Measurements from ENCODE around the gene ALOX15B.
A peak's percentile ranks its signal among the peaks of the same experiment; 100 is the strongest.
"Not testable (repeated sequence)": the region's sequence is repeated elsewhere in the genome, so short reads cannot be mapped to it uniquely, and the experiment has no call there.

ALOX15B gene

DNA sequence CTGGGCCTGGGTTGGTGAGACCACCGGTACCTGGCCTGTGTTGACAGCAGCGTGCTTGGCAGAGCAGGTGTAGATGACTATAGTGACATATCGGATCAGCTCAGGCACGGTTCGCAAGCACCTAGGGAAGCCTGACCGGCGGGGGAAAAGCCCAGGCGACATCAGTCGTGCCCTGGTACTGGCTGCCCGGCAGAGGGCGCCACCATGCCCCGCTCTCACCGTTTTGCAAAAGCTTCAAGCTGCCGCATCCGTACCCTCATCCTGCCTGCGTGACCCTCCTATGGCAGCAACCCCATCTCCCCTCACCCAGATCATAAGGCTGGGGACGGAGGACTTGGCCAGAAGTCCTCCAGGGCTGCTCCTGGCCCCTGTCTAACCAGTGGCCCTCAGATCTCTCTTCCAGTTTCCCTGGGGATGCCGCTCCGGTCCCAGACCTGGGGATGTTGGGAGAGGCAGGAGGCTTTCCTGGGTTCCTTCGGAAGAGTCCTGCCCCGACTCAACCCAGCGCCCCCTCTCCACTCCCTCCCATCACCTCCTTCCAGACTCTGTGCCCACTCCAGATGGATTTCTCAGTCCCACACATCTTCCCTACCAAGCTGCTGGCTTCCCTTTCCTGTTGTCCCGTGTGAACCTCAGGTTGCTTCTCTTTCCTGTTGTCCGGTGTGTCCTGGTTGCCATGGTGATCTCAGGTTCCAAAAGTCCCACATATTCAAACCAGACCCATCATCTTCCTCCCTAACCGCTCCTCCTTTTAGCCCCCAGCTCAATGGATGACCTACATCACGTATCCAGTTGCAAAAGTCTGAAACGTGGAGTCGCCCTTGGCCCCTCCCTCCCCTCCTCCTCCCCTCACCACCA lies 35.0 kb downstream of the ALOX15B start:
- in situ Hi-C loops (cut with MboI; ENCODE audit: low pct_unique_long_range_greater_than_20kb, low sequenced_read_pairs) = no loop called here
- peak; percentile 76 for DNase-seq

GRCh38 chr17:8074554-8074953 lies 35.7 kb downstream of the ALOX15B start:
- in situ Hi-C loops (cut with MboI; ENCODE audit: low pct_unique_long_range_greater_than_20kb, low sequenced_read_pairs) = no loop called here
- DNase-seq = no peak

GRCh38 chr17:8075081-8075480 lies 36.2 kb downstream of the ALOX15B start:
- DNase-seq = no peak
- in situ Hi-C loops (cut with MboI; ENCODE audit: low pct_unique_long_range_greater_than_20kb, low sequenced_read_pairs) = loop anchor here (25.0 kb wide), 1 partner anchor 687 kb away; the partner anchor contains the start of gene SPDYE4

DNA sequence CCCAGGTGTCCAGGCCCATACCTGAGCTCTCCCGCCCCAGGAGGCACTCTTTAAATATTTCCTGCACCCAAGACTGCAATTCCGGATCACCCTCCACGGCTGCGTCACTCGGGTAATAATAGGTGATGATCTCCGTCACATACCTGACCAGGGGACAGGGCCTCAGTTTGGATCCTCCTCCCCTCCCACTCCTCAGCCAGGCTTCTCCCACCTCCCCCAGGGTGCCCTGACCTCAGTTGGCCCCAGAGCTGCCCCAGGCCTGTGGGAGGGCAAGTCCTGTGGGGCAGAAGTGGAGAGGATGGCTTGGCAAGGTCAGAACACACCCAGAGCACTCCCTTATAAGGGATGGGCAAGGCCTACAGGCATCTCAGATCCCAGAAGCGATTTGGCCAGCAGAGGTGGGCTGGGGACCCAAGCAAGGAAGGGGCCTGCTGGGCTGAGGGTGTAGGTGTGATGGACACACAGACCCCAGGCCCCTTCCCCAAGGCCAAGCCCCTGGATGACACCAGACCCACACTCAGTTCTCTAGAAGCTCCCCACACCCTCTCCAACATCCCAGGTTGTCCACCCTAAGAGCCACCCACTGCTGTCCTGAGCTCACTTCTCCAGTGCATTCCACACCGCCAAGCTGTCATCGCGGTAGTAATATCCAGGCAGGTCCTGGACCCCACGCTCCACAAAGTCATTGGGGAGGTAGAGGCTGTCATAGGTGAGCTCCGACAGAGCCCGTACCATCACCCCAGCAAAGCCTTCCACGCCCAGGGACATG lies 36.9 kb downstream of the ALOX15B start:
- DNase-seq = no peak
- in situ Hi-C loops (cut with MboI; ENCODE audit: low pct_unique_long_range_greater_than_20kb, low sequenced_read_pairs) = loop anchor here (25.0 kb wide), 1 partner anchor 687 kb away; the partner anchor contains the start of gene SPDYE4

DNA sequence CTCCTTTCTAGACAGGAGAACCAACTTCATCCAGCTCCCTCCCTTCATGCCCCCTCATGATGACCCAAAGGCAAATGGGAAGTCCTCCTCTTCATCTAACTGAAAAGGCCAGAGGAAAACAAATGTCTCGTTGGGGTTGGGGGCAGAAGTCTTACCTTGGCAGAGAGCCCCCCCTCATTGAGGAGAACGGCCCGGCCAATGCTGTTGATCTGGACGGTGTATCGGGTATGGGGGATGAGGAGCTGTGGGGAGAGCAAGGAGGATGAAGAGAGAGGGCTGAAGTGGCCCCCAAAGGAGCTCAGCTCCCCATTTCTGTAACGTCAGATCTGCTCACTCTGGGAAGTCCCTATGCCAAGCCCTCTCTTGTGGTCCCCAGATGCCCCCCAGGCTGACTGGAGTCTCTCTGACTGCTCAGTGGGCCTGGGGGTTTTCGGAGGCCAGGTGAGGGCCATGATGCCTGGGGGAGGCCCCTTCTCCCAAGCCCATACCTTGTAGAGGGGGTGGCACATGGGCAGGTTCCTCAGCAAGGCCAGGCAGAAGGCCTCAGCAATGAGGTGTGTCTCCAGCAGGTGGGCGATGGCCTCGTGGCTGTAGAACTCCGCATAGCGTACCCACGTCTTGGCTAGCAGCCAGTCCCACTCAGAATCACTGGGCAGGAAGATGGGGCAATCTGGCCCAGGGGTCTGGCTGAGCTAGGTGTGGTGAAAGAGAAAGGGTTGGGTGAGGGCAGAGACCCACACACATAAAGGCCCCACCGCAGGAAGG lies 37.8 kb downstream of the ALOX15B start:
- in situ Hi-C loops (cut with MboI; ENCODE audit: low pct_unique_long_range_greater_than_20kb, low sequenced_read_pairs) = loop anchor here (25.0 kb wide), 1 partner anchor 686 kb away; the partner anchor contains the start of gene SPDYE4
- DNase-seq = no peak

GRCh38 chr17:8077939-8078338 lies 39.1 kb downstream of the ALOX15B start:
- not testable (repeated sequence) for DNase-seq

GRCh38 chr17:8079291-8080207 lies 40.7 kb downstream of the ALOX15B start:
- peak; percentile 93 for DNase-seq

More at GRCh38 chr17:8077939-8078338, 39.1 kb downstream of the ALOX15B start:
- in situ Hi-C loops (cut with MboI; ENCODE audit: low pct_unique_long_range_greater_than_20kb, low sequenced_read_pairs) = loop anchor here (25.0 kb wide), 1 partner anchor 684 kb away; the partner anchor contains the start of gene SPDYE4

GRCh38 chr17:8080208-8080798 lies 41.4 kb downstream of the ALOX15B start:
- DNase-seq = no peak
- in situ Hi-C loops (cut with MboI; ENCODE audit: low pct_unique_long_range_greater_than_20kb, low sequenced_read_pairs) = loop anchor here (25.0 kb wide), 1 partner anchor 682 kb away; the partner anchor contains the start of gene SPDYE4

More at GRCh38 chr17:8079291-8080207, 40.7 kb downstream of the ALOX15B start:
- in situ Hi-C loops (cut with MboI; ENCODE audit: low pct_unique_long_range_greater_than_20kb, low sequenced_read_pairs) = loop anchor here (25.0 kb wide), 1 partner anchor 683 kb away; the partner anchor contains the start of gene SPDYE4

DNA sequence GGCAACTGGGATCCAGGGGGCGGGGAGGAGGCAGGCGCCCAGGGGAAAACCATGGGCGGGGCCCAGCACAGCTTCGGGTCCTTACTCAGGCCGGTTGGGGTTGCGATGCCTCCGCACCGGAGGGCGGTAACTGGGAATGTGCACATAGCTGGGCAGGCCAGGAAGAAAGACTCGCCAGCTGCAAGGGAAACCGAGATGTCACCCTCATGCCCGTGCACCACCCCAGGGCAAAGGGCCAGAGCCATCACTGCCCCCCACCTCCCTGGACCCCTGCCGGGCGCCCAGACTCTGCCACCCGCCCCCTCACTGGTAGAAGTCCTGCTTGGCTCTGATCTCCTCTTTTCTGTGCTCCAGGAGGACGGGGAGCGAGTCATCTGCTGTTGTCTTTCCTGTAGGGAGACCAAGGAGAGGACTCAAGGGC lies 42.0 kb downstream of the ALOX15B start:
- DNase-seq = no peak
- in situ Hi-C loops (cut with MboI; ENCODE audit: low pct_unique_long_range_greater_than_20kb, low sequenced_read_pairs) = loop anchor here (25.0 kb wide), 1 partner anchor 681 kb away; the partner anchor contains the start of gene SPDYE4

DNA sequence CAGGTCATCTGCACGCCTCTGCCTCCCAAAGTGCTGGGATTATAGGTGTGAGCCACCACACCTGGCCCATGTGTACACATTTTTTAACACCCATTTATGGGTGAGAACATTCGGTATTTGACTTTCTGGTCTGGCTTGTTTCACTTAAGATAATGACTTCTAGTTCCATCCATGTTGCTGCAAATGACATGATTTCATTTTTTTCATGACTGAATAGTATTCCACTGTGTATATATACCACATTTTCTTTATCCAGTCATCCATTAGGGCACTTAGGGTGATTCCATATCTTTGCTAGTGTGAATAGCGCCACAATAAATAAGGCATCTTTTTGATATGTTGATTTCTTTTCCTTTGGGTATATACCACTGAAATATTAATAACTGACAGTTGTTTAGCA lies 43.0 kb downstream of the ALOX15B start:
- no peak for DNase-seq
- in situ Hi-C loops (cut with MboI; ENCODE audit: low pct_unique_long_range_greater_than_20kb, low sequenced_read_pairs) = loop anchor here (25.0 kb wide), 1 partner anchor 680 kb away; the partner anchor contains the start of gene SPDYE4

DNA sequence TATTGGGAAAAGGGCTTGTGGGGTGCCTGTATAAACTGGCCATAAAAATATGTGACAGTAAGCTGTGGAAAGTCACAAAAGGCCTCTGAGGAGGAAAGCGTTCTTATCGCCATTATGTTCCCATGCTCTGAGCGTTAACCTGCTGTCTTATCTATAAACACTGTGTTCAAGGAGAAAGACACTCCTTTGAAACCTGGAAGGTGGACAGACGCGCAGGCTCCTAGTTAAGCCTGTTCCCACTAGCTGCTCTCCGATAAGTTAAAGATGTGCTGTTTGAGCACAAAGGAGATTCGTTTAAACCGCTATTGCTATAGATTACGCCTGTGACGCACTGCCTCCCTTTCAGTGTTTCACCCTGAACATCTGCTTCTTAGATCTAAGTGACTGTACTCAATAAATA lies 43.4 kb downstream of the ALOX15B start:
- in situ Hi-C loops (cut with MboI; ENCODE audit: low pct_unique_long_range_greater_than_20kb, low sequenced_read_pairs) = loop anchor here (25.0 kb wide), 1 partner anchor 680 kb away; the partner anchor contains the start of gene SPDYE4

GRCh38 chr17:8084250-8084649 lies 45.4 kb downstream of the ALOX15B start:
- in situ Hi-C loops (cut with MboI; ENCODE audit: low pct_unique_long_range_greater_than_20kb, low sequenced_read_pairs) = loop anchor here (25.0 kb wide), 1 partner anchor 678 kb away; the partner anchor contains the start of gene SPDYE4
- no peak for DNase-seq

More for the DNA sequence above, 43.4 kb downstream of the ALOX15B start:
- DNase-seq = no peak

DNA sequence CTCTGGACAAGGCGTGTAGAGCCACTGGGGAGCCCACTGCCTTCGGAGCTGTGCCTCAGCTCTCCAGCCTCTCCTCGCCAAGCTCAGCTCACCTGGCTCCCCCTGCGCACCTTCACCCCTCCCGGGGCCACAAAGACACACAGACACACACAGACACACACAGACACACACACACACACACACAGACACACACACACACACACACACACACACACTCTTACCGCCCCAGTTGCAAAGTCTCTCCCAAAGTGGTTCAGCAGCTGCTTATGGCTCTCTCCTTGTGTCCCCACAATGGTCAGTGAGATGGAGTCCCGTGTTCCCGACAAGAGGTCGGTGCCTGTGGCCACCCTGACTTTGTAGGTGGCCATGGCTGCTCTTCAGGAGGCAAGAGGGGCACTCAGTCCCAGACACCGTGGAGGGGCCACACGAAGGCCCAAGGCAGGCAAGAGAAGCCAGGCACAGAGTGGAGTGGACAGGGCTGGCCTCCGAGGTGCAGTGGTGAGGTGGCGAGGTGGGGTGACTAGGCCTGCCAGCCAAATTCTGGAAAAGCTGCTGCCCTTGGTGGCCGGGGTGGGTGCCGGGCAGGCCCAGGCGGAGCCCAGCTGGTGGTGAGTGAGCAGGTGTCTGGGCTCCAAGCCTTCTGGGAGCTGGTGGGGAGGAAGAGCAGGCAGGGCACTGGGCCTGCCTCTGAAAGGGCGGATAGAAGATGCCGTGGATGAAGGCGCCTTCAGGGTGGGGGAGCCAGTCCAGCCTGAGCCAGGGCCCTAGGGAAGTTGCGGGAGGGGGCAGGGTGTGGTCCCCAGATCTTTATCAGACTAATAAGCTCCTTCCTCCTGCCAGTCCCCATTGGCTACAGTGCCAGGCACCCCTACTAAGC lies 48.5 kb downstream of the ALOX15B start, which contains the start of gene ALOX12B:
TSS of gene ALOX12B (minus strand) at position 642 of the 877 bp plus-strand sequence. CDS start at position 368, 274 bp downstream.
- in situ Hi-C loops (cut with MboI; ENCODE audit: low pct_unique_long_range_greater_than_20kb, low sequenced_read_pairs) = loop anchor here (25.0 kb wide), 1 partner anchor 675 kb away; the partner anchor contains the start of gene SPDYE4
- DNase-seq = no peak

- in situ Hi-C loops (cut with MboI; ENCODE audit: low pct_unique_long_range_greater_than_20kb, low sequenced_read_pairs) = loop anchor here (25.0 kb wide), 1 partner anchor 674 kb away; the partner anchor contains the start of gene SPDYE4
- DNase-seq = no peak
Observed at GRCh38 chr17:8087952-8088230, 49.0 kb downstream of the ALOX15B start.

GRCh38 chr17:8089728-8090127 lies 50.9 kb downstream of the ALOX15B start:
- DNase-seq = no peak
- in situ Hi-C loops (cut with MboI; ENCODE audit: low pct_unique_long_range_greater_than_20kb, low sequenced_read_pairs) = loop anchor here (25.0 kb wide), 1 partner anchor 673 kb away; the partner anchor contains the start of gene SPDYE4

GRCh38 chr17:8091033-8091687 lies 52.3 kb downstream of the ALOX15B start:
- in situ Hi-C loops (cut with MboI; ENCODE audit: low pct_unique_long_range_greater_than_20kb, low sequenced_read_pairs) = loop anchor here (25.0 kb wide), 1 partner anchor 671 kb away; the partner anchor contains the start of gene SPDYE4
- peak; percentile 32 for DNase-seq
